Activated B cell treated with CpG ODN at 0.5 μM for 24 hours (primary cell): ENCODE measurements around the gene TLE5. TPM values are rescaled to one million over a fixed set of nuclear protein-coding genes. Genes with fewer than 3 reads are reported as not detected.
A peak's percentile ranks its signal among the peaks of the same experiment; 100 is the strongest.

Source experiments
- ATAC-seq: fragments of 200-7000 bp; cut with Tn5 transposase; one replicate; pipeline ENCODE4 v1.10.0; 2021; ENCODE audit warnings: low read depth, mild to moderate bottlenecking, moderate library complexity
- CTCF ChIA-PET: fragments of 350-600 bp; sonication (Branson Sonifier 250); formaldehyde crosslinking; loops from one replicate; lab custom pipeline; 2021; ENCODE audit warnings: antibody characterized with exemption; lab: Charles Lee
- POLR2A ChIA-PET: fragments of 350-600 bp; sonication (Branson Sonifier 250); formaldehyde crosslinking; loops from one replicate; lab custom pipeline; 2021; ENCODE audit warnings: antibody characterized with exemption; lab: Charles Lee
- DNase-seq: peaks from one replicate; pipeline ENCODE4 v3.0.0; 2022
- H3K27ac Mint-ChIP-seq: one replicate; pipeline ENCODE4 v1.8.0; 2020; ENCODE audit warnings: mixed read lengths
- H3K27me3 Mint-ChIP-seq: one replicate; pipeline ENCODE4 v1.8.0; 2021; ENCODE audit warnings: mixed read lengths
- H3K36me3 Mint-ChIP-seq: one replicate; pipeline ENCODE4 v1.8.0; 2021; ENCODE audit warnings: low read depth, mixed read lengths
- H3K4me1 Mint-ChIP-seq: one replicate; pipeline ENCODE4 v1.8.0; 2021; ENCODE audit warnings: mixed read lengths
- H3K4me3 Mint-ChIP-seq: one replicate; pipeline ENCODE4 v1.8.0; 2020; ENCODE audit warnings: mild to moderate bottlenecking, mixed read lengths
- H3K9me3 Mint-ChIP-seq: one replicate; pipeline ENCODE4 v1.8.0; 2020; ENCODE audit warnings: mixed read lengths
- intact Hi-C: fragments of 100-400 bp; cut with micrococcal nuclease; formaldehyde crosslinking; loops from one replicate; pipeline ENCODE4 v1.15.1; 2024
- total RNA-seq: library from RNA; stranded (reverse); gene quantifications from 2 replicates; pipeline ENCODE4 v1.2.3, GENCODE V29; 2022
- TF ChIP-seq, protein P1 (sequence below): fragments of 200-600 bp; IDR thresholded peaks from one replicate; pipeline ENCODE4 v1.8.0; 2022; ENCODE audit warnings: antibody characterized with exemption, mild to moderate bottlenecking

Gene TLE5
- total RNA-seq, 1 donor from 2014 or later = 323 TPM

DNA sequence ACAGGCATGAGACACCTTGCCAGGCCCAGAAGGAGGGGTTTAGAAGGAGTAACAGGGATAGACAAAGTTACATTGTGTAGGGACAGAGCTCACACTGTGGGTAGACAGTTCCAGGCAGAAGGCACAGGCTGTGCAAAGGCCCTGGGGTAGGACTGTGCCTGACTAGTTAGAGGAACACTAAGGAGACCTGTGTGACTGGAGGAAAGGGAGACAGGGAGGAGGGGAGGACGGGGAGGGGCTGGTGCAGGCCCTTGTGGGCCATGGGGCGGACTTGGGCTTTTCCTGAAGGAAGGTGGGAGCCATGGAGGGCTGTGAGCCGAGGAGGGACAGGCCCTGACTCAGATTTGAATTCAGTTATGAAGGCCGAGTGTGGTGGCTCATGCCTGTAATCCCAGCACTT lies 17.3 kb upstream of the TLE5 start:
- TF ChIP-seq, protein P1, sequence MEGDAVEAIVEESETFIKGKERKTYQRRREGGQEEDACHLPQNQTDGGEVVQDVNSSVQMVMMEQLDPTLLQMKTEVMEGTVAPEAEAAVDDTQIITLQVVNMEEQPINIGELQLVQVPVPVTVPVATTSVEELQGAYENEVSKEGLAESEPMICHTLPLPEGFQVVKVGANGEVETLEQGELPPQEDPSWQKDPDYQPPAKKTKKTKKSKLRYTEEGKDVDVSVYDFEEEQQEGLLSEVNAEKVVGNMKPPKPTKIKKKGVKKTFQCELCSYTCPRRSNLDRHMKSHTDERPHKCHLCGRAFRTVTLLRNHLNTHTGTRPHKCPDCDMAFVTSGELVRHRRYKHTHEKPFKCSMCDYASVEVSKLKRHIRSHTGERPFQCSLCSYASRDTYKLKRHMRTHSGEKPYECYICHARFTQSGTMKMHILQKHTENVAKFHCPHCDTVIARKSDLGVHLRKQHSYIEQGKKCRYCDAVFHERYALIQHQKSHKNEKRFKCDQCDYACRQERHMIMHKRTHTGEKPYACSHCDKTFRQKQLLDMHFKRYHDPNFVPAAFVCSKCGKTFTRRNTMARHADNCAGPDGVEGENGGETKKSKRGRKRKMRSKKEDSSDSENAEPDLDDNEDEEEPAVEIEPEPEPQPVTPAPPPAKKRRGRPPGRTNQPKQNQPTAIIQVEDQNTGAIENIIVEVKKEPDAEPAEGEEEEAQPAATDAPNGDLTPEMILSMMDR = no peak
- ATAC-seq (no peak), DNase-seq (no peak)
- ChIA-PET POLR2A (interaction anchor here (0.7 kb wide), 1 partner anchor 80 kb away, joined by 3 read pairs; no protein-coding TSS in a partner anchor), CTCF (interaction anchor here (1.0 to 1.4 kb wide), 2 partner anchors 25 to 29 kb away, joined by 3 read pairs; no protein-coding TSS in a partner anchor)
- intact Hi-C loops = no loop called here
- no peaks in the 10 kb centered on the region for H3K36me3 Mint-ChIP-seq
- H3K27ac Mint-ChIP-seq = no peak overlapping the region
- no peaks in the 10 kb centered on the region for H3K27me3 Mint-ChIP-seq
- H3K4me1 Mint-ChIP-seq = peaks cover 10% of the 10 kb centered on the region
- H3K9me3 Mint-ChIP-seq = no peaks in the 10 kb centered on the region
- H3K4me3 Mint-ChIP-seq = no peak overlapping the region

DNA sequence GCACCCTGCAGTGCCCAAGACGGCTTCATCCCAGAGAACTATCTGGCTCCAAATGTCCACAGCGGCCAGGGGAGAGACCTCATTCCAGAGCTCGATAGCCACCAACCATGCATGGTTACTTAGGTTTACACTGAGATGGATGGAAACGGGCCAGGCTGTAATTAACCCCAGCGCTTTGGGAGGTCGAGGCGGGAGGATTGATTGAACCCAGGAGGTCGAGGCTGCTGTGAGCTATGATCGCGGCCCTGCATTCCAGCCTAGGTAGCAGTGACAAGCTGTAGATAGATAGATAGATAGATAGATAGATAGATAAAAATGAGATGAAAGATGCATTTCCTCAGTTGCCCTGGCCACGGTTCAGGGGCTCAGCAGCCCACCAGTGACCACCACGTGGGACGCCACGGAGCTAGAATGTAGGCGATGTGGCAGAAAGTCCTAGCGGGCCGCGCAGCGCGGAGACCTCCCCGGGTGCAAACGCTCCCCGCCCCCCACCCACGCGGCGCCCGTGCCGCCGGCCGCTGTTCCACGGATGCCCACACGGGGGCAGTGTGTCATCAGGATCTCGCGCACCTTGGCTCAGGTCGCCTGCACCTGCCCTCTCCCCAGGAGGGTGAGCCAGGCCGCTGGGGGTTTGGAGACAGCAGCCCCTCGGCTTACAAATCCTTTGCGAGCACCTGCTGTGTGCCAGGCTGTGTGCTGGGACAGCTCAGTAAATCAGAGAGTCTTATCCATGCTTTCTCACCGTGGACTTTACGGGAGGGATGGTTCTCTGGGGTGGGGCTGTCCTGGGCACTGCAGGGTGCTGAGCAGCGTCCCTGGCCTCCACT lies 13.5 kb upstream of the TLE5 start:
- ChIA-PET POLR2A (interaction anchor here (1.3 kb wide), 1 partner anchor 11 kb away, joined by 6 read pairs; no protein-coding TSS in a partner anchor), CTCF (interaction anchor here (0.6 to 4.4 kb wide), 10 partner anchors 9 to 427 kb away, joined by 3 to 32 read pairs (median 4); no protein-coding TSS in a partner anchor)
- Mint-ChIP-seq H3K4me3 (no peak overlapping the region), H3K9me3 (no peaks in the 10 kb centered on the region), H3K4me1 (peaks cover 10% of the 10 kb centered on the region), H3K27me3 (no peaks in the 10 kb centered on the region), H3K36me3 (no peaks in the 10 kb centered on the region), H3K27ac (no peak overlapping the region)
- TF ChIP-seq, protein P1 = peak; percentile 63
- ATAC-seq (peak; percentile 97), DNase-seq (peak; percentile 79)
- intact Hi-C loops = loop anchor here (1.0 to 2.0 kb wide), 6 partner anchors 15 to 134 kb away; no protein-coding TSS in a partner anchor

DNA sequence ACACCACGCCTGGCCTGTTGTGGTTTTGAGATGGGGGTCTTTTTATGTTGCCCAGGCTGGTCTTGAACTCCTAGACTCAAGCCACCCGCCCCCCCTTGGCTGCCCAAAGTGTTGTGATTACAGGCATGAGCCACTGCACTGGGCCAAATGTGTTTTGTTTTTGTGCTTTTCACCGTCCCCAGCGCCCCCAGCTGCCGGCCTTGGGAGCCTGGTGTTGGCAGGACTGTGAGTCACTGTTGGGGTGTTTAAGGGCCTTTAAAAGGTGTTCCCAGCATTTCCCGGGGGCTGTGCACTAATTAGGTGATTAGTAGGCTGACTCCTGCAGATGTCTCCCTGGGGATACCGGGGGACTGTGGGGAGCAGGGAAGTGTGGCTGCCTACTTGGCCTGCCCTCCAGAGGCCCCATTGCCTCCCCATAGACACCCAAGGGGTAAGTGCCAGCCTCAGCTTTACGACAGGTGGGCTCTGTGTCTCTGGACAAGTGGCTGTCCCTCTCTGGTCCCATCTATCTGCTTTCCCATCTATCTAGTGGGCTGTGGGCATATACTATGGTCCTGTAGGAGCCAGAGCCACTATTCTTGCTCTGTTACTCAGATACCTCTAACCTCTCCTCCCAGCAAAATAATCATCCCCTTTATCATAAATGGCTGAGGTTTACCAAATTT lies 11.8 kb upstream of the TLE5 start:
- intact Hi-C loops = no loop called here
- no peaks in the 10 kb centered on the region for H3K36me3 Mint-ChIP-seq
- H3K4me3 Mint-ChIP-seq = no peak overlapping the region
- peaks cover 14% of the 10 kb centered on the region for H3K4me1 Mint-ChIP-seq
- no peaks in the 10 kb centered on the region for H3K27me3 Mint-ChIP-seq
- TF ChIP-seq, protein P1 = no peak
- H3K27ac Mint-ChIP-seq = no peak overlapping the region
- ChIA-PET POLR2A (interaction anchor here (0.5 to 0.6 kb wide), 2 partner anchors 35 to 109 kb away, joined by 3 to 4 read pairs; no protein-coding TSS in a partner anchor), CTCF (interaction anchor here (4.4 kb wide), 1 partner anchor 31 kb away, joined by 32 read pairs; no protein-coding TSS in a partner anchor)
- no peak for DNase-seq
- H3K9me3 Mint-ChIP-seq = no peaks in the 10 kb centered on the region
- ATAC-seq = no peak

DNA sequence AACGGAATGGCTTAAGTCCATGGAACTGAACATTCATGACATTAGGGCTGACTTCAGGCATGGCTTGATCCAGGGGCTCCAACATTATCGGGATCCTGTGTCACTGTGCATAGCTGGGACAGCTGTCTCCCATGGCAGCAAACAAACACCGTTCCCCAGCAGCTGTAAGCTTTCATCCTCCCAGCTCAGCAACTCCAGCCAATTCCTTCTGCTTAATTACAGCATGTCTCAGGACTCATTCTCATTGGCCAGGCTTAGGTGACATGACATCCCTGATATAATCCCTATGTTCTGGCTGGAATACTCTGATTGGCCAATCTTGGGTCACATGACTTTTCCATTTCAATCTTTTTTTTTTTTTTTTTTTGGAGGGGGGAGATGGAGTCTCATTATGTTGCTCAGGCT lies 10.9 kb upstream of the TLE5 start:
- TF ChIP-seq, protein P1 = no peak
- Mint-ChIP-seq H3K27ac (no peak overlapping the region), H3K4me3 (no peak overlapping the region), H3K9me3 (no peaks in the 10 kb centered on the region), H3K4me1 (peaks cover 14% of the 10 kb centered on the region), H3K36me3 (no peaks in the 10 kb centered on the region), H3K27me3 (no peaks in the 10 kb centered on the region)
- no peak for ATAC-seq
- DNase-seq = no peak
- intact Hi-C loops = no loop called here
- CTCF ChIA-PET = interaction anchor here (0.9 to 1.2 kb wide), 2 partner anchors 31 to 34 kb away, joined by 3 to 5 read pairs; no protein-coding TSS in a partner anchor
- POLR2A ChIA-PET = interaction anchor here (0.6 to 0.7 kb wide), 2 partner anchors 34 to 1188 kb away, joined by 4 to 6 read pairs; partner anchors contain the start of gene ABHD17A
